NCI-H82 treated with DMSO at 0.1 percent for 48 hours (cell line): Measurements from ENCODE around the gene NEDD4L.

Experiments used
- DNase-seq: peaks from one replicate; lab custom pipeline; 2025; ENCODE audit not compliant: unreplicated experiment; lab: John Stamatoyannopoulos, UW

Gene NEDD4L

DNA sequence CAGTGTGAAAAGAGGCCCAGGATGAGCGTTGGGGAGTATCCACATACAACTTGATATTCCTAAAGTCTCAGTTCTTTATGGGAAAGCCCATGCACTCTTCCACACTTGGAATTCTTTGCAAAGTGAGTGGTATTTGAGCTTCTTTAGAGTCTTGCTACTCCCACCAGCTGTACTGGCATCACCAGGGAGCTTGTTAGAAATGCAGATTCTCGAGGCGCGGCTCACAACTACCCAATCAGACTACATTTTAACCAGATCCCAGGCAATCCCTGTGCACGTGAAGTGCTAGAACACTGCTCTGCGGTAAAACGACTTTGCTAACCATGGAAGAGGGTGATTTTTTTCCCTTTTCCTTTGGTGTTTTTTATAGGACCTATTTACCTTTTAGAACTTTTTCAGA lies 184.7 kb downstream of the NEDD4L start:
- no peak for DNase-seq

DNA sequence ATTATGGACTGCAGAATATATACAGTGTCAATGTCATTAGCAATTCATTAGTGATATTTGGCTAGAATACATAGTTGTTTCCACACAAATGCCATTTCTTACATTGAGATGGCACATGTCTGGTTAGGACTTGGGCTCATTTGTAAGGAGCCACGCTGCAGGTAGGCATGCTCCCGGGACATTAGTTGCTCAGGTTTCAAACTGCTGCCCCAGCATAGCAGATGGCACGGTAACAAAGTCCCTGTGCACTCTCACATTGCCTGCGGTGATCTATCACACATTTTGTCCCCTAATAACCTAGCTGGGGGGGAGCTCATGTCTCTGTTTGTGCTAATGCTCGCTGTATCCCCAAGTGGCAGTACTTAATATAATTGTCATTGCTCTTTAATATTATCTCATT lies 185.1 kb downstream of the NEDD4L start:
- no peak for DNase-seq

DNA sequence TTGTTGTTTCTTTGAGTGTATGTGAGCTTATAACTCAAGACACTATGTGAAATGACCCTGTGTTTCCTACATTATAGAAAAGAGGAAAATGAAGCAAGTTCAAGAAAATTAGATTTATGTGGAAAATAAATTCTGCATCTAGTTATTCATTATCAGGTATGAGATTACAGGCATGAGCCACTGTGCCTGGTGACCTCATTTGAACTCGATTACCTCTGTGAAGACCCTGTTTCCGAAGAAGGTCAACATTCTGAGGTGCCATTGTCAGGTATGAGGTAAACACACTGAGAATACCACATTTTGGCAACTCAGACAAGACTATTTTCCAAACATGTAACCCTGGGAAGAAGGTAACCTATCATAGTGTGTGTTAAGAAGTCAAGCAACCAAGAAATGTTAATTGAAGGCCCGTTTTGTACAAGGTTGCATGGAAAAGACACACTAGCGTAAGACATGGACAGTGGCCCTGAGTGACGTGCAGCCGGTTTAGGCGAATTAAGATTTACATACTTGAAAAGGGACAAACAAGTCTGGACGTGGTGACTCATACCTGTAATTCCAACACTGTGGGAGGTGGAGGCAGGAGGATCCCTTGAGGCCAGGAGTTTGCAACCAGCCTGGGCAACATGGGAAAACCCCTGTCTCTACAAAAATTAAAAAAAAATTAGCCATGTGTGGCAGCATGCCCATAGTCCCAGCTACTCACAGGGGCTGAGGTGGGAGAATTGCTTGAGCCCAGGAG lies 186.6 kb downstream of the NEDD4L start:
- no peak for DNase-seq

DNA sequence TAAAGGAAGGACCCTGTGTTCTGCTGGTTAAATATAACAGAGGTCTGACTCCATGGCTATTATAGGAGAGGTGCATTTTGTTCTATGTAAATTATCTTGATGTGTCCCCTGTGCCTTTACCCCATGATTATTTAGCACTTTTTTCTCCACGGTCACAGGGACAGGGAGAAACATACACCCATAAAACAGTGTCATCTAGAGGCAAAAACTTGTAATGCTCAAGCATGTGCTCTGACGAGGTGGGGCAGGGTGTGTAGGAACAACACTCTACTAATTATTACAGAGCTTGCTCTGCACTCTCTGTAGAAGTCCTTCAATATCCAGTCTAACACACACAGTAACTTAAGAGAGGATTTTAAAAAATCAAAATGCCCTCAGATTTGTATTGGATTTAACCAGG lies 187.9 kb downstream of the NEDD4L start:
- no peak for DNase-seq

DNA sequence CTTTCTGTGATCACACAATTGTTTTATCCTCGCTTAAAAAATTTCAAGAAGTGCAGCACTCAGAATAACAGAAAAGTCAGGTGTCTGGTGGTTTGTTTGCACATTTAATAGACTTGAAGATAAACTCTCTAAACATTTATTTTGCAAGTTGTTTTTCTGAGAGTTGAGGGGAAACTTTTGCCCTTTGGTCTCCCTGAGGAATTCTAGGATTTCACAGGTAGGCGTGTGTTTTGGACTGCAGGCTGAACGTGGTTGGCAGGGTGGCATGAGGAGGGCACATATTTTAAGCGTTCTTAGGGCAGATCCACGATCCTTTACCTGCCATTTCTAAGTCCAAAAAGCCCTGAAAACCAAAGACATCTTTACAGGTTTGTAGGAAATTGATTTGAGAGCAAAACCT lies 188.6 kb downstream of the NEDD4L start:
- no peak for DNase-seq

DNA sequence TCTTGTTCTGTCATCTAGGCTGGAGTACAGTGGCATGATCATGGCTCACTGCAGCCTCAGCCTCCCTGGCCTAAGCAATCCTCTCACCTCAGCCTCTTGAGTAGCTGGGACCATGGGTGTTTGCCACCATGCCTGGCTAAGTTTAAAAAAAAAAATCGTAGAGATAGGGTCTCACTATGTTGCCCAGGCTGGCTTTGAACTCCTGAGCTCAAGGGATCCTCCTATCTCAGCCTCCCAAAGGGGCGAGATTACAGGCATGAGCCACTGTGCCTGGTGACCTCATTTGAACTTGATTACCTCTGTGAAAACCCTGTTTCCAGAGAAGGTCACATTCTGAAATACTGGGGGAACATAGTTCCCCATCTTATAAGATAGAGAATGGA lies 190.3 kb downstream of the NEDD4L start:
- DNase-seq: no peak

DNA sequence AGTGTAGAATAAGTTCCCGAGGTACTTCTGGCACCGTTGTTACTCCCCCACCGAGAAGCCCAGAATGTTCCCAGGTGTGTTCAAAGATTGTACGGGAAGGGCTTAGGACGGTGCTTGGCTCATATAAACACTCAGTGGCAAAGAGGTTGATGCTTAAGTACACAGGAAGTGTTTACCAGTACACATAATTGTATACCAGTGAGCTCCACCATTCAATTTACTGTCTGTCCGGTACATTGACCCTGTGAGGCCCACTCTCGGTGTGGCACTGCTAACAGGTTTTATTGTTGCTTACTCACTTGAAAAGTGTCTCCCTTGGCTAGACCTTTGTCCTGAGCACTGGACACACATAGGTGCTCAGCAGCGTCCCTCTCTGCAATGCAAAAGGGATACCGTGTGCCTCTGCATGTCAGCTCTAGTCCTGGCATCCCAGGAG lies 191.0 kb downstream of the NEDD4L start:
- DNase-seq: no peak

DNA sequence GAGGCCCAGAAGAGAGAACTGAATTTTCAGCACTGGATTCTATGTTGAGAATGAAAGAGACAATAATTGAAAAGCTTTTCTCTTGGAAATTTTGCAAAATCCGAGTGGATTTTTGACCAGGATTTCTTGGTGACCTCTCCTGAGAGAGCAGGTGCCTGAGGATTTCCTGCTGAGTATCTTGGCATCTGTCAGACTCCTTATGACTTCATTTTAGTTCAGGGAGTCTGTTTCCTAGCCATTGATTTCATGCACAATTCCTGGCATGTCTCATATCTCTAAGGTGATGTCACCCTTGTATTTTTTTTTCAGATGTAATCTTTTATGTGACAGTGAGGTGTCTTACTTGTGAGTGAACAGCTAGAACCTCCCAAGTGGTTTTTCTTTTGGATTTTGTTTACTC lies 195.9 kb downstream of the NEDD4L start:
- no peak for DNase-seq

DNA sequence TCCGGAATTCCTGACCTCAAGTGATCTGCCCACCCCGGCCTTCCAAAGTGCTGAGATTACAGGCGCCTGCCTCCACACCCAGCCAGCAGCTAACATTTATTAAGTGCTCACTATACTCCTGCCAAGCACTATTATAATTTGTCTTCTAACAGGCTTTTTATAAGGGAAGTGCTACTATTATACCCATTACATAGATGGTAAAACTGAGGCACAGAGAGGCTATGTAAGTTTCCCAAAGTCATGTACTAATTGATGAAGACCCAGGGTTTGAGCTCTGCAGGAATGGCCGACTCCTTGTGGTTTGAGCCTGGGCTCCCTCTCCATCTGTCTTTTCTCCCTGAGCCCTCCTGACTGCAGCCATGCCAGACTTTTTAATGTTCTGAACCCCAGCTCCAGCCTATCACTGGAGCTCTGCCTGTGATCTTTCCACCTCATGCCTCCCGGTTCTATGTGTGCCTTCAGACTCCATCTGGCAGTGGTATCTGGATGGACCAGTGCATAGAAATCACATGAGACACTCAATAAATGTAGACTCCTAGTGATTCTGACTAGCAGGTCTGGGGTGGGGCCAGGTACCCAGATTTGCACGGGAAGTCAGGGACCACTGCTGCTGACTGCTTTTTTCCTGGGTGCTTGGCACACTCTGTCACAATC lies 197.1 kb downstream of the NEDD4L start:
- no peak for DNase-seq

DNA sequence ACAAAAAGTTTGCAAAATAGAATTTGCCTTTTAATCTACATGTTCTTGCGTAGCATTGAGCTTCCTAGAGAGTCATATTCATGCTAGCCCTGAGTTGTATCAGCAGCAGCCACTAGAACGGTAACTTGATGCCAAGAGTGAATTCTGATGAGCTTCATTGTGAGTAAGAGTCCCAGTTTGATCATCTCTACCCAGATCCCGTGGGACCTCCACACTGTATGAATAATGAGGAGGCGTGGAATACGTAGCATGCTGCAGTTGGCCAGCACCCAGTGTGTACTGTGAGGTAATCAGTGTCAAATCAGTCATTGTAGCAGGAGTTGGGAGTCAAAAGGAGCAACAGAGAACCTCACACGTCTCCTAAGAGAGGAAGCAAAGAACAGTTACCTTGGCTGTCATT lies 197.9 kb downstream of the NEDD4L start:
- no peak for DNase-seq

DNA sequence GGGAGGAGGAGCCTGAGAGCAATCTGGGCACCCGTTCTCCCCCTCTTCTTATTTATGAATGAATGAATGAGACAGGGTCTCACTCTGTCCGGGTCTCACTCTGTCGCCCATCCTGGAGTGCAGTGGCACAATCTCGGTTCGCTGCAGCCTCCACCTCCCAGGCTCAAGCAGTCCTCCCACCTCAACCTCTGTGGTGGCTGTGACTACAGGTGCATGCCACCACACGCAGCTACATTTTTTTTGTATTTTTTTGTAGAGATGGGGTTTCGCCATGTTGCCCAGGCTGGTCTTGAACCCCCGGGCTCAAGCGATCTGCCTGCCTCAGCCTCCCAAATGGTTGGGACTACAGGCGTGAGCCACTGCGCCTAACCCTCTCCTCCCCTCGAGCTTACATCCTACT lies 198.4 kb downstream of the NEDD4L start:
- DNase-seq: no peak

DNA sequence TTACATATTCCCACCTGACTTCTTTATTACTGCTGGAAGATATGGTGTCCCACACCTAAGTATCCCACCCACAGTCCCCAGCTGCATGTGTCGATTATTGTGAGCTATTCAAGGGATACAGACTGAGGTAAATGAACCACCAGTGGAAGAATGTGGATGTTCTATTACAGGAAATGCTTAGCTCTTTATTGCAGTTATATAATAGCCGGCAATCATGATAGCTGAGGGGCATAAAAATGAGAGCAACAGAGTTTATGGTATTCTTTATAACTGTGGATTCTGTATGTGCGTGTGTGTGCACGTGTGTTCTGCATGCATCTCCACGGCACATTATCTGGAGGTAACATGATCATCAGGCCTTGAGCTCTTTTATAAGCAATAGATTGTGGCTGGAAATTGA lies 198.9 kb downstream of the NEDD4L start:
- DNase-seq: no peak

DNA sequence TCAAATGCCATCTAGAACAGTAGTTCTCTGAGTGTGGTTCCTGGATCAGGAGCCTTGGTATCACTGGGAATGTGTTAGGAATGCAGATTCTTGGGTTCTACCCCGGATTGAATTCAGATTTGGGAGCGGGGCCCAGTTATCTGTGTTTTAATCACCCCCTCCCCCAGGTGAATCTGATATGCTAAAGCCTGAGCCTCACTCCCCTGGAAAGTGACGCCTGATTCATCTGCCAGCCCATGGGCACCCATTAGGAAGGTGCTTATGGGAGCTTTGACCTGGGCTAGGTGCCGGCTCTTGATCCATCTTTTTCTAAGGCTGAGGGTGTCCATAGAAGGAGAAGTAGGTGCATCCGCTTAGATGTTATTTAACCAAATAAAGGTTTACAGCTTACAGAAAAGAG lies 199.4 kb downstream of the NEDD4L start:
- DNase-seq: no peak

DNA sequence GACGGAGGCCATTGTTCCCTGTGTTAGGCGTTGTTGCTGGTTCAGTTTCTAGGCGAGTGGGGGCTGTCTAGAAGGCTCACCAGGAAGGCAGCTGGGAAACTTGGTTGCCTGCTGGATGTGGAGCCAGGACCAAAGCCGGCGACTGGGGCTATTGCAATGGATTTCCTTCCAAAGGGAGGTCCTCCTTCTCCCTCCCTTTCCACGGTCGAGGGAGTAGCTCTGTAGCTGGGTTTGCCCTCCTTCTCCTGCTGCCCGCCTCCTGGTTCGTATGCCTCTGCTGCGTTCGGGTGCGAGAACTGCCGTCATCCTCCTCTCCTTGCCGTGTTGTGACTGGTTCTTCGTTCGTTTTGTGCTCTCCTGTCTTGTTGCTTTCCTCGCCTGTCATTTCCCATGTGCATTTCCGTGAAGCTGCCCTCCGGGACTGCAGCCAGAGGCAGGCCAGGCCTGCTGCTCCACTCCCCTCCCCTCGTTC lies 203.4 kb downstream of the NEDD4L start:
- no peak for DNase-seq

DNA sequence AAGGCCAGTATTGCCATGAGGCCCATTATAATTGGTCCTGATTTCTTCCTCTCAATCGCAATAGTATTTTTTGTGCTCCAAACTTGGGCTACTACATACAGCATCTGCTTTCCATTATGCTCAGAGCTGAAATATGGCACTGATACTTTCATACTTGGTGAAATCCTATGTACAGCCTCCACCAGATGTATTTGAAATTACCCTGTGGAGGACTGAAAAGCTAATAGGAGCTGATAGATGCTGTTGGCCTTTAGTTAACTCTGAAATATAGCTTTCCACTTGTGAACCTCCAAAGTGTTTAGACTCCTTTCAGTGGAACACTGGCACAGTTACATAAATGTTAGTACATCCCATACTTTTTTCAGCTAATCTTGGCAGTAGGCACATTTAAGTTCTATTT lies 205.7 kb downstream of the NEDD4L start:
- DNase-seq: no peak

DNA sequence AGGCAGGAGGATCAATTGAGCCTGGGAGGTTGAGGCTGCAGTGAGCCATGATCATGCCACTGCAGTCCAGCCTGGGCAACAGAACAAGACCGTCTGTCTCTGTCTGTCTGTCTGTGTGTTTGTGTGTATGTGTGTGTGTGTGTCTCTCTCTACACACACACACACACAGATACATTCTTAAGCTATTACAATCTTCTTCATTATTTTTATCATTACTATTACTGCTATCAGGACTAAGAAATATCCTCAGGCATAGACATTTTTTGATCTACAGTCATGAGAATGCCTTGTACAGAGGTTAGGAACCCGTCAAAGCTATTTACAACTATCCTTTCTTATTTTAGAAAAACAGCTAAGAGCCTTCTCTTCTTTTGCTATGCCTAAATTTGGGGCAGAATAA lies 207.4 kb downstream of the NEDD4L start:
- DNase-seq: no peak

DNA sequence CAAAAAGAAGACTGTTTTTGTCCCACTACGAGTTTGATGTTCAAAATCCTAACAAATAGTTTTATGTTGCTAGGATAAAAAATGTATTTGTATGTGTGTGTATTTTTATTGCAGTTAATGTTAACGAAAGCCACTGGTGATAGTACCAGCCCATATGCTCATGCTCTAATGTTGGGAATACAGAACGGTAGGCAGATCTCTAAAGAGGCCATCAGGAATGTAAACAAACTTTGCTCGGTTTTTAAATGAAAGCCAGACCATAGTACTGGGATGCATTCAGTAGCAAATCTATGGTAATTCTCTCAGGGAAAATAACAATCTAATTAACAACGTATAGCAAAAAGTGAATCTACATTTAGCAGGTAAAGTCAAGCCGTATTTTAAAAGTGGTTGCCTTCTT lies 208.1 kb downstream of the NEDD4L start:
- no peak for DNase-seq

DNA sequence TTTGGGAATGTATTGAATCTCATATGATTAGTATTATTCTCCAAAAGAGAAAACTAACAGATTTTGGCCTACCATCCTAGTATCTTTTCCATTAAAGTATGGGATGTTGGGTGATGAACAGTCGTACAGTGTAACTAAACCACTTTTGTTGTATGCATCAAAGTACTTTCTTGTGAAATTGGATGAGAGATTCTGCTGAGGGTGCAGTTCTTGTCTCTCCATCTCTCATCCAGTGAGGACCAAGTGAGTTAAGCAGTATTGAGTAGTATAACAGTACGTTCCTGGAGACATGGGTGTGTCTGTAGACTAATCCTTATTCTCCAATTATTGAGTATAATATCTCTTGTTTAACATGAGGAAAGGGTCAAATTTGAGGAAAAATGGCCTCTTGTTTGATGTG lies 209.3 kb downstream of the NEDD4L start:
- no peak for DNase-seq

DNA sequence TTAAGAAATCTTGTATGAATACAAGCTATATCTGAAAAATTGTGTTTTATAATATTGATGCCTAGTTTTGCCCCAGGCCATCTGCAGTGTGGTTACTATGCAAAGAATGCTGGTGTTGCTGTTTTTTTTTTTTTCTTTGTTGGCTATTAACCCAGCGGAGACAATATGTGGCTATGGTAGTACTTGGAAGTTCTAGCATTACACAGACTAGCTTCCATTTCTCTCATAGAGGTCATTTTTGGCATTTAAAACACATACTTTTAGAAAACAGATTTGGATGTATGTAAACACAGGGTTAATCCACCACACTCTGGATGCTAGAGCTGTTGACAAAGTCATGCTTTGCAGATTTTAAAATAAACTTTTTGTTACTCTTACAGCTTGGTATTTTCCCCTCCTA lies 209.8 kb downstream of the NEDD4L start:
- DNase-seq: no peak

DNA sequence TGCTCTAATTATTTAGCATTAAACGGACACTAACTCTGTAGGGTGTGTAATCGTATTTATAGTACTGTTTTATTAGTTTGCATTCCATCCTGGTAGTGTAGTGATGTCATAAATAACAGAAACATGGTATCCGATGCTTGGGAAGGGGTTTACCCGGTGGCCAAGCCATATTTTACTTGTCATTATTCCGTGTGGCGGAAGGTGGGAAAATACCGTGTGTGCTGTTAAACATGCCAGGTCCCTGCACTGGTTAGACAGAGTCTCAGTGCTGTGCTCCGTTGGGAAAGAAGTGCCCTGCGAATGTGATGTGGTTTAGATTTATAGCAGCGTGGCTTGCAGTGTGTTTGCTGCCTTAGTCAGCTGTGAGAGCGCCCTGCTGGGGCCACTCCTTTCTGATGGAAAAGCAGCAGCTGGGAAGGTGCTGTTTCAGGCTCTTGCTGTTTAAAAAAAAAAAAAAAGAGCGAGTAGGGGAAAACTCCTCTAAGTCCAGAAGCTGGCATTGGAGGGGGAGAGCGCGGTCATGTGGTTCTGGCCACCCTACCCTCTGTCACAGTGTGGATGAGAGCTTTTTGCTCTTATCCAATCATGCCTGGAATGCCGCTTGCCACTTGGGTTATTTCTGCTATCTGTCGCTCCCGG lies 211.0 kb downstream of the NEDD4L start:
- no peak for DNase-seq

DNA sequence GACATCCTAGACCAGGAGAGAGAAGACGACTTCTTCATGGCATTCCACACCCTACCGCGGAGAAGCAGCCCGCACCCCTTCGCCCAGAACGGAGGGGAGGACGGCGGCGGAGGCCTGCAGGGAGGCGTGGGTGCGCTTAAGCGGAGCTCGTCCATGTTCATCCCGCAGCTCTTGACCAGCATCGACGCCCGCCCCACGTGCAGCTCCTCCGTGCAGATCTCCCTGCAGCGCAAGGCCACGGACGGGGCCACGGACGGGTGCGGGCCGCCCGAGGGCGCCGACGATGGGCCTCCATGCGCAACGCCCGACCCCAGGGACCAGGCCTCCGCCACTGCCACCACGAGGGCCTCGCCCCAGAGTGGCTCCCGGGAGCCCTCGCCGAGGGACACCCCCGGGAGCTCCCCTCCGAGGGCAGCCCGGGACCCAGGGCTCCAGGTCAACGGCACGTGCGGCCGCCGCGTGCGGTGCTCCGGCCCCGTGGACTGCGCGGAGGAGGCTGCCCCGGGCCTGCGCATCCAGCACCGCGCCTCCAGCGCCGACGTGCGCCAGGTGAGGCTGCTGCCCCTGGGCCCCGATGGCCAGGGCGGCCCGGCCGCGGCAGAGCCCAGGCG lies 211.8 kb downstream of the NEDD4L start:
- no peak for DNase-seq
